ENCODE measurements around the gene GCN1.
"Not testable (repeated sequence)": the region's sequence is repeated elsewhere in the genome, so short reads cannot be mapped to it uniquely, and the experiment has no call there.

The GCN1 gene

GRCh38 chr12:120214626-120215356 is 20.3 kb upstream of the GCN1 start:
- no peak for DNase-seq

DNA sequence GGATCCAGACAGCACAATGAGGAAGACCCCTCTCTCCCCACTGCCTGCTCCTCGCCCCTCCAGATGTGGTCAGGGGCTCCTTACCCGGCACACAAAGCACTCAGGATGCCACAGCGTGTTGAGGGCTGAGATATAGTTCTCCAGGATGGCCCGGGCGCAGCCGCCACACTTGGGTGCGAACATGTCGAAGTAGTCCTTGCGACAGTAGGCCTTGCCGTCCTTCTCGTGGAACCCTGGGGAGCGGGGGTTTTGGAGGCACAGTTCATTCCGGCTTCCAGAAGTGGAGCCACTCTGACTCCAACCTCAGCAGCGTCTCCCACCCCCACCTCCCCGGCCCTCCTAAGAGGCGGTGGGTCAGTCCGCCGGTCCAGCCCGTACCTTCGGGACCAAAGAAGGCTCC is 19.2 kb upstream of the GCN1 start:
- DNase-seq: no peak

DNA sequence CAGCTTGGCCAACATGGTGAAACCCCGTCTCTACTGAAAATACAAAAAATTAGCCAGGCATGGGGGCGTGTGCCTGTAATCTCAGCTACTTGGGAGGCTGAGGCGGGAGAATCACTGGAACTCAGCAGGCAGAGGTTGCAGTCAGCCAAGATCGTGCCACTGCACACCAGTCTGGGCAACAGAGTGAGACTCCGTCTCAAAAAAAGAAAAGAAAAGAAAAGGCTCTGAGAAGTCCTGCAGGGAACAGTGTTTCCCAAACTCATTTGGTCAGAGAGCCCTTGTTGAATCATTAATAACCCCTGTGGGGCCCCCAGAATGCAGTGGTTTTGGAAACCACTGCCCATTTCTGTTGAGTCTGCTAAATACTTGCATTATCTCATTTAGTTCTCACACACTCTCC is 18.7 kb upstream of the GCN1 start:
- not testable (repeated sequence) for DNase-seq

- DNase-seq: no peak
Measured at GRCh38 chr12:120212301-120212700, 17.8 kb upstream of the GCN1 start.

DNA sequence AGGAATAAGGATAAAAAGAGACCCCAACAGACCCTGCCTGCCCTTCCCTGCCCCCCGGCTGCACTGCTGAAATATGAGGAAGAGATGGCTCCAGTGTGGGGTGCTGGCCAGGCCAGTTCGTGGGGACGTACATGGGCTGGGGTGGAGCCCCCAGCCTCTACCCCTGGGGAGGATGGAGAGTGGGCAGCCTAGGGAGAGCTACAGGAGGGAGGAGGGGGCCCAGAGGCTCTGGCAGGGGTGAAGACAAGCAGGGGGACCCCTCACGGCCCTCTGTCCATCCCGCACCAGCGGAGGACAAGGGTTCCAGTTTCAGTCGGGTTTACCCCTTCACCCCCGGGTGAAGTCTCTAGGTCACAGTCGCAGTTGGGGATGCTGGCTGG is 17.4 kb upstream of the GCN1 start:
- DNase-seq: no peak

GRCh38 chr12:120211243-120211903 is 16.9 kb upstream of the GCN1 start:
- no peak for DNase-seq

DNA sequence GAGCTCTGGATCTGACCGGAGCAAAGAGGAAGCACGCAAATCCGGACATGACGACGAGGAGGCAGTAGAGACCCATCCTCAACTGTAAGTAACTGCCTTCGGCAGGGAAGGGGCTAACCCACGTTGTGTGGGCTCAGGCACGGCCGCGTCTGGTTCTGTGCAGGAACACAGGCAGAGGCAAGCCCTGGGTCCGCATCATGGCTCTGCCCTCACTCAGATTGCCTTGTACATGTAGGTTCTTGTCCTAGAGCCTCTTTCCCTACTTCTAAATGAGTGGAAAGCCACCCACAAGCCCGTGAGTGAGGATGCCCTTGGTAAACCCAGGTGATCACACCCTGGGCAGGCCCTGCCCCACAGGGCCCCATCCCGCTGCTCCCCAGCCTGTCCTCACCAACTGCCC is 15.3 kb upstream of the GCN1 start:
- no peak for DNase-seq

DNA sequence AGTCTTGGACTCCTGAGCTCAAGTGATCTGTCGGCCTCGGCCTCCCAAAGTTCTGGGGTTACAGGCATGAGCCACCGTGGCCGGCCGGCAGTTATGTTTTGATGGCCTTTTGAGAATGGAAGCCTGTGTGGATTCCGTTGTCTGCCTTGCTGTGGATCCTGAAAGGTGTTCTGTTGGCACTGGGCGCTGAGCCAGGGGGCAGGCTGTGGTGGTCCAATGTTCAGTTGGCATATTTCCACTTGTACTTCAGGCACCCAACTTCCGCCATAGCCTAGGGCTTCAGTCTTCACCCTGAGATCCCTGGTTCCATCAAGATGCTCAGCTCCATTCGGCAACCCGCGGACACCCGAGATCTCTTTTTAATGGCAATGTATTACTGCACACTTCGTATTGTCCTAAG is 12.7 kb upstream of the GCN1 start:
- DNase-seq: no peak

DNA sequence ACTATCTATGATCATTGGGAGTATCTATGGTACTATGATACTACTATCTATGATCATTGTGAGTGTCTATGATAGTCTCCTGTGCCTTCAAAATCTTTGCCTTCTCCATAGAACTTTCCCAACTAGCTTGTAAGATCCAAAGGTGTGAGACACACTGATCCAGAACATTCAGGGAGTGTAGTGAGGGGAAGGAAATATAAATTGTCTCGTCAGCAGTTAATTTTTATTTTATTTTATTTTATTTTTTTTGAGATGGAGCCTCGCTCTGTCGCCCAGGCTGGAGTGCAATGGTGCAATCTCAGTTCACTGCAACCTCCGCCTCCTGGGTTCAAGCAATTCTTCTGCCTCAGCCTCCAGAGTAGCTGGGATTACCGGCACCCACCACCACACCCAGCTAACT is 12.3 kb upstream of the GCN1 start:
- not testable (repeated sequence) for DNase-seq

GRCh38 chr12:120206228-120206627 is 11.7 kb upstream of the GCN1 start:
- no peak for DNase-seq

DNA sequence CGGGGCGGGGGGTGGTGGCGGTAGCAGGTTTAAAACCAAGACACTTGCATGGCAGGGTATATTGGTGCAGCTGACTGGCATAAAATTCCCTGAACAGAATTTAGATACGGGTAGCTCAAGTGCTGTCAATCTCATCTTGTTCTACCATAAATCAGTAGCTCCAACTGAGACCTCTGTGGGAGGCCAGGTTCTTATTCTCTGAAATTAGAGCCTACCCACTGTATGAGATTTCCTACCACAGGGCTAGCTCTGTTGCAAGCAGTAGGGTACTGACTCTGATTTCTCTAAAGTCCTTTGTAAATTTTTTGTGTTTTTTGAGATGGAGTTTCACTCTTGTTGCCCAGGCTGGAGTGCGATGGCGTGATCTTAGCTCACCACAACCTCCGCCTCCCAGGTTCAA is 9.7 kb upstream of the GCN1 start:
- DNase-seq: no peak

DNA sequence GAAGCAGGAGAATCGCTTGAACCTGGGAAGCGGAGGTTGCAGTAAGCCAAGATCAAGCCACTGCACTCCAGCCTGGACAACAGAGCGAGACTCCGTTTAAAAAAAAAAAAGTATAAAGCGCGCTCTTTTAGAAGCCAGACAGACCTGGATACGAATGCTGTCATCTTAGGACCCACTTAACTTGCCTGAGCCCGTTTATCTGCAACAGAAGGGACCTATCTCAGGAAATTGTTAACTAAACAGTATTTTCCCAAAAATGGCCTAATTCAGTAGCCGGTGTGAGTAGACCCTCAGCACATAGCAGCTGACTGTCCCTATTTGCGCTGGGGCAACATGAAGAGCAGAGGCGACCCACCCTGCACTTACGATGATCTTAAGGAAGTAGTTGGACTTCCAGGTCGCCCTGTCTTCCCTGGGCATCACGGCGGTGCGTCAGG is 5.9 kb upstream of the GCN1 start:
- DNase-seq: no peak

GRCh38 chr12:120199595-120200306 is 5.2 kb upstream of the GCN1 start:
- DNase-seq: peak in 1 of 2 experiments; percentile 4

- DNase-seq: no peak
Measured at GRCh38 chr12:120199025-120199424, 4.5 kb upstream of the GCN1 start.

DNA sequence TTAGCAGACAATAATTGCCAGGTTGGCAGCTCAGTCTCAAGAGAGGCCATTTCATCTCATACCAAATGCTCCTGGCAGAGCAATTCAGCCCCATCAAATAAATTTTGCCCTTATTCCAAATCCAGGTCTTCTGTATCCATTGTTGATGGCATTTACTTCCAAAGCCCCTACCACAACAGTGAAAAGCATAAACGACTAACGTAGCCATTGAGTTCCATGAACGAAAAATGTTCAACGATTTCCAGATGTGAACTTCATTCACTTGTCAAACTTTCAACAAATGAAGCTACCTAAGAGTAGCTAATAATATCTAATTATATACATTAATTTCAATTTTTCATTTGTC is 3.0 kb upstream of the GCN1 start:
- no peak for DNase-seq

GRCh38 chr12:120196817-120197541 is 2.5 kb upstream of the GCN1 start:
- DNase-seq: not testable (repeated sequence)

GRCh38 chr12:120196363-120196762 is 1.8 kb upstream of the GCN1 start:
- no peak for DNase-seq

- no peak for DNase-seq
Measured at GRCh38 chr12:120194226-120194533, 335 bp downstream of the GCN1 start.

GRCh38 chr12:120193286-120193685 is 1.2 kb downstream of the GCN1 start:
- not testable (repeated sequence) for DNase-seq

DNA sequence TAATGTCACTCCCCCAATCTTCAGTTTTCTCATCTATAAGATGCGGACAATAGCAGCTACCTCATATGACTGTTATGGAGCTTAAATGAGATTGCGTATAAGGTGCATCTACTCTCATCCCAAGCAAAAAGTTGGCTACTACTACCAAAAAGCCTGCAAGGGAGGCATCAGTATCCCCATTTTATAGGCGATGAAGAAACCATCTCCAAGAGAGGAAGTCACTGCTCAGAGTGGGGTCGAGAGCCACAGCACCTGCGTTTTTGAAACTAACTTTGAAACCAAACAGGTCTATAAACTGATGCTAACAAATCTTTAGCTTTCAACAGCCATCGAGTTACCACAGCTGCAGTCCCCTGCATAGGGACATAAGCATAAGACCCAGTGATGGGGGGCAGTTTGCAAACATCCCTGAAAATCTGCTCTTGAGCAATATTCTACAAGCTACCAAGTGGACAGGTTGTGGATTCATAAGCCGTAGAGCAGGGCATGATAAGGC is 3.5 kb downstream of the GCN1 start:
- no peak for DNase-seq

DNA sequence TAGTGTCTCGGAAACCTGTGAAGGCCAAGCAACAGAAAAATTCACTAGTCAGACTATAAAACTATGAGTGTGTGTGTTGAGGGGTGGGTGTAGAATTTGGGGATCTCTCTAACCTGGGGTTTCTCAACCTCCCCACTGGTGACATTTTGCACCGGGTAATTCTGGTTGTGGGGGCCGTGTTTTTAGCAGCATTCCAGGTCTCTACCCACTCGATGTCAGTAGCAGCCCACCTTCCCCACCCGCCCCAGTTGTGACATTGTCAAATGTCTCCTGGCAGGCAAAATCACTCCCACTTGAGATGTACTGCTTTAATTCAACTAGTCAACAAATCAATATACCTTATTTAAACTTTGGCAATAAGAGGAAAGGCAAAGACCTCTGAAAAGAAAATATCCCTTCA is 4.1 kb downstream of the GCN1 start:
- no peak for DNase-seq

DNA sequence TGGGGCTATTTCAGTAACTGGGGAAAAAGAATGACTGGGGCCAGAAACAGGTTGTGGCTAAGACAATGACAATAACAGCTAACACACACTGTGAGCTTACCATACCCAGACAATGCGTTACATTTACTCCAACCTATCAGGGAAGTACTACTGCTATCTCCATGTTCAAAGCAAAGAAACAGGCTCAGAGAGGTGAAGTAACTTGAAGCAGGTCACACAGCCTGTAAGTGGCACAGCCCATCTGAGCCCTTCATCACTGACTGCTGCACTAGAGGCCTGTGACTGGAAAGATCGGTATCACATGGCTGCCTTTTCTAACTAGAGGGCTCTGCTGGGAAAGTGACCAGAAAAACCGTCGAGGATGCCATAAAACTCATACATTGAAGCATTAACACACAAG is 7.9 kb downstream of the GCN1 start:
- DNase-seq: no peak

- DNase-seq: no peak
Measured at GRCh38 chr12:120183211-120183631, 11.3 kb downstream of the GCN1 start.
